HTERT RPE-1 (cell line): Measurements from ENCODE around the gene FGF14.

Source experiments
- in situ Hi-C: fragments of 300-500 bp; cut with MboI; formaldehyde crosslinking; loops from 4 replicates; pipeline ENCODE4 v1.14.3; 2020; ENCODE audit warnings: low sequenced_read_pairs

The FGF14 gene

GRCh38 chr13:101749584-101749983 is 652.3 kb downstream of the FGF14 start:
- in situ Hi-C loops, result no loop called here

- in situ Hi-C loops, result no loop called here
Observed at GRCh38 chr13:101747039-101747438, 654.8 kb downstream of the FGF14 start.

- in situ Hi-C loops, result no loop called here
Observed at GRCh38 chr13:101746513-101746912, 655.3 kb downstream of the FGF14 start.

GRCh38 chr13:101739382-101740178 is 662.3 kb downstream of the FGF14 start:
- in situ Hi-C loops, result no loop called here

GRCh38 chr13:101738336-101738735 is 663.5 kb downstream of the FGF14 start:
- in situ Hi-C loops, result no loop called here

- in situ Hi-C loops, result no loop called here
Observed at GRCh38 chr13:101736566-101736965, 665.3 kb downstream of the FGF14 start.

GRCh38 chr13:101730420-101731000 is 671.3 kb downstream of the FGF14 start:
- in situ Hi-C loops, result no loop called here

- in situ Hi-C loops, result no loop called here
Observed at GRCh38 chr13:101728615-101729014, 673.2 kb downstream of the FGF14 start.

GRCh38 chr13:101728021-101728420 is 673.8 kb downstream of the FGF14 start:
- in situ Hi-C loops, result no loop called here

GRCh38 chr13:101727118-101727517 is 674.7 kb downstream of the FGF14 start:
- in situ Hi-C loops, result no loop called here

- in situ Hi-C loops, result no loop called here
Observed at GRCh38 chr13:101726681-101727080, 675.2 kb downstream of the FGF14 start.

GRCh38 chr13:101718496-101718895 is 683.4 kb downstream of the FGF14 start:
- in situ Hi-C loops, result no loop called here

GRCh38 chr13:101717353-101717752 is 684.5 kb downstream of the FGF14 start:
- in situ Hi-C loops, result no loop called here

GRCh38 chr13:101714195-101714594 is 687.7 kb downstream of the FGF14 start:
- in situ Hi-C loops, result no loop called here

GRCh38 chr13:101712026-101712348 is 689.9 kb downstream of the FGF14 start:
- in situ Hi-C loops, result no loop called here

- in situ Hi-C loops, result no loop called here
Observed at GRCh38 chr13:101711307-101712025, 690.4 kb downstream of the FGF14 start.

GRCh38 chr13:101709952-101710351 is 691.9 kb downstream of the FGF14 start:
- in situ Hi-C loops, result no loop called here

- in situ Hi-C loops, result no loop called here
Observed at GRCh38 chr13:101708115-101708514, 693.7 kb downstream of the FGF14 start.

GRCh38 chr13:101707659-101708058 is 694.2 kb downstream of the FGF14 start:
- in situ Hi-C loops, result no loop called here

GRCh38 chr13:101706651-101707050 is 695.2 kb downstream of the FGF14 start:
- in situ Hi-C loops, result no loop called here

- in situ Hi-C loops, result no loop called here
Observed at GRCh38 chr13:101703838-101704237, 698.0 kb downstream of the FGF14 start.

GRCh38 chr13:101703081-101703480 is 698.8 kb downstream of the FGF14 start:
- in situ Hi-C loops, result no loop called here
